K562 (cell line): ENCODE results near the gene THAP5. TPM values are rescaled to one million over a fixed set of nuclear protein-coding genes. Genes with fewer than 3 reads are reported as not detected.
A peak's percentile ranks its signal among the peaks of the same experiment; 100 is the strongest.

Experiments used
- BMI1 ChIP-seq: fragments of 150-350 bp; IDR thresholded peaks from 2 replicates; pipeline ENCODE4 v1.6.1; 2014; ENCODE audit warnings: low read length
- ELF4 ChIP-seq: fragments of 450-650 bp; formaldehyde crosslinking; IDR thresholded peaks from 2 replicates; pipeline ENCODE4 v1.4.0; 2022; ENCODE audit warnings: missing genetic modification characterization
- HDAC1 ChIP-seq, 2 experiments: fragments of 450-650 bp; IDR thresholded peaks; 2 replicates each; pipeline ENCODE4 v1.6.1; 2016 to 2017; ENCODE audit warnings: inconsistent platforms in 1 of 2, mild to moderate bottlenecking in 1 of 2, moderate library complexity in 1 of 2
- HNRNPH1 ChIP-seq: fragments of 200-400 bp; formaldehyde crosslinking; optimal IDR thresholded peaks from 2 replicates; pipeline ENCODE3; 2017; ENCODE audit warnings: low read depth, mild to moderate bottlenecking, low read length, moderate library complexity
- KHSRP ChIP-seq: fragments of 450-650 bp; IDR thresholded peaks from 2 replicates; pipeline ENCODE4 v1.6.1; 2017
- MAFF ChIP-seq: IDR thresholded peaks from 2 replicates; pipeline ENCODE4 v1.6.1; 2012; ENCODE audit warnings: low read length, improper control_type of control experiment
- MYNN ChIP-seq, 2 experiments: sonication (generic); formaldehyde crosslinking in 1 of 2; IDR thresholded peaks; 2 replicates each; pipeline versions ENCODE4 v1.5.0 to v1.6.1; 2016 to 2020; ENCODE audit warnings: antibody characterized with exemption in 1 of 2, missing genetic modification reagents in 1 of 2
- PRPF4 ChIP-seq: fragments of 200-400 bp; formaldehyde crosslinking; IDR thresholded peaks from one replicate; pipeline ENCODE4 v1.6.1; 2017; ENCODE audit warnings: low read length, low read depth, mild to moderate bottlenecking; ENCODE audit not compliant: insufficient read depth, poor library complexity, severe bottlenecking
- RBBP5 ChIP-seq: fragments of 200-600 bp; sonication (generic); IDR thresholded peaks from 2 replicates; pipeline ENCODE4 v1.6.1; 2012; ENCODE audit warnings: borderline replicate concordance, mild to moderate bottlenecking, low read length, control low read depth, inconsistent platforms; ENCODE audit not compliant: insufficient read depth, poor library complexity, severe bottlenecking
- SETDB1 ChIP-seq: IDR thresholded peaks from one replicate; pipeline ENCODE4 v1.6.1; 2012; ENCODE audit warnings: low read length, control low read depth, inconsistent platforms
- SMARCC2 ChIP-seq: fragments of 450-650 bp; IDR thresholded peaks from 2 replicates; pipeline ENCODE4 v1.6.1; 2017; ENCODE audit warnings: antibody characterized with exemption, moderate library complexity, mild to moderate bottlenecking, low read depth
- SRF ChIP-seq, 2 experiments: fragments of 250-450, 450-650 bp in 1 of 2; sonication (Bioruptor Pico) in 1 of 2; sonication (generic) in 1 of 2; formaldehyde crosslinking; IDR thresholded peaks; 2 replicates each; pipeline versions ENCODE4 v1.5.0 to v1.5.1; 2020 to 2022; ENCODE audit warnings: mild to moderate bottlenecking in 1 of 2, missing genetic modification reagents in 1 of 2
- TAF1 ChIP-seq: IDR thresholded peaks from 2 replicates; pipeline ENCODE4 v1.6.1; 2011; ENCODE audit warnings: mild to moderate bottlenecking, low read length, moderate library complexity; ENCODE audit not compliant: insufficient read depth, control insufficient read depth, severe bottlenecking; ENCODE audit errors: extremely low read depth
- TAF7 ChIP-seq: fragments of 450-650 bp; IDR thresholded peaks from 2 replicates; pipeline ENCODE4 v1.6.1; 2016; ENCODE audit warnings: missing genetic modification characterization, missing compliant biosample characterization
- XRCC5 ChIP-seq: fragments of 200-400 bp; formaldehyde crosslinking; IDR thresholded peaks from 2 replicates; pipeline ENCODE4 v1.6.1; 2017; ENCODE audit warnings: low read depth, mild to moderate bottlenecking, low read length
- ZEB2 ChIP-seq: fragments of 450-650 bp; IDR thresholded peaks from 2 replicates; pipeline ENCODE4 v1.6.1; 2016
- ZNF134 ChIP-seq: fragments of 250-450 bp; sonication (Bioruptor Pico); conservative IDR thresholded peaks from 2 replicates; pipeline ENCODE4 v1.4.0; 2020
- ZNF23 ChIP-seq: fragments of 250-450 bp; sonication (Bioruptor Pico); IDR thresholded peaks from 2 replicates; pipeline ENCODE4 v1.4.0; 2020; ENCODE audit warnings: mild to moderate bottlenecking
- ZNF324 ChIP-seq: fragments of 250-450 bp; sonication (Bioruptor Pico); IDR thresholded peaks from 2 replicates; pipeline ENCODE4 v1.4.0; 2020; ENCODE audit warnings: mild to moderate bottlenecking
- ZNF408 ChIP-seq: fragments of 250-450 bp; sonication (Bioruptor Pico); IDR thresholded peaks from 2 replicates; pipeline ENCODE4 v1.4.0; 2020; ENCODE audit warnings: low read depth, mild to moderate bottlenecking, moderate library complexity
- polyA plus RNA-seq, 8 experiments: library from polyadenylated mRNA; depleted of rRNA in 4 of 8; stranded (reverse) in 5 of 8; unstranded in 3 of 8; fragments of >200 nt; fragmentation: Nextera tagmentation in 2 of 8; fragmentation: Illumina TruSeq in 1 of 8; extraction: Ambion mirVana in 2 of 8; extraction: Trizol in 1 of 8; gene quantifications; 2 replicates each; pipeline versions ENCODE4 v1.2.1 to v1.2.3, GENCODE V29; 2011 to 2014; ENCODE audit warnings: inconsistent platforms in 1 of 8, missing spikeins in 1 of 8
- total RNA-seq, 7 experiments: library from RNA; depleted of rRNA in 6 of 7; stranded (reverse); fragments of >200 nt in 6 of 7; fragmentation: Illumina TruSeq in 2 of 7; extraction: Trizol in 2 of 7; gene quantifications; 2 replicates each; pipeline versions ENCODE4 v1.2.1 to v1.2.3, GENCODE V29; 2011 to 2021; ENCODE audit warnings: low replicate concordance in 1 of 7
- TF ChIP-seq, protein P1 (sequence below), 2 experiments: fragments of 450-650 bp in 1 of 2; sonication (generic) in 1 of 2; formaldehyde crosslinking in 1 of 2; IDR thresholded peaks in 1 of 2; conservative IDR thresholded peaks in 1 of 2; 2 replicates each; pipeline versions ENCODE4 v1.6.1 to v1.8.1; 2016 to 2023; ENCODE audit warnings: mild to moderate bottlenecking in 2 of 2, moderate library complexity in 2 of 2, inconsistent platforms in 1 of 2, missing genetic modification reagents in 1 of 2
- TF ChIP-seq, protein P2 (sequence below), 2 experiments: IDR thresholded peaks; 2 replicates each; pipeline ENCODE4 v1.6.1; 2012; ENCODE audit warnings: improper control_type of control experiment in 2 of 2, low read depth in 2 of 2, low read length in 2 of 2, borderline replicate concordance in 1 of 2
- TF ChIP-seq, protein P3 (sequence below): fragments of 250-450 bp; sonication (Bioruptor Pico); IDR thresholded peaks from 2 replicates; pipeline ENCODE4 v1.4.0; 2020

Gene THAP5
- total and polyA plus RNA-seq, 9 of the 15 experiments (the other 6 are each of a cell fraction or from before 2014, with no cell fraction given): 16.5 to 58.1 (median 28.2) TPM

DNA sequence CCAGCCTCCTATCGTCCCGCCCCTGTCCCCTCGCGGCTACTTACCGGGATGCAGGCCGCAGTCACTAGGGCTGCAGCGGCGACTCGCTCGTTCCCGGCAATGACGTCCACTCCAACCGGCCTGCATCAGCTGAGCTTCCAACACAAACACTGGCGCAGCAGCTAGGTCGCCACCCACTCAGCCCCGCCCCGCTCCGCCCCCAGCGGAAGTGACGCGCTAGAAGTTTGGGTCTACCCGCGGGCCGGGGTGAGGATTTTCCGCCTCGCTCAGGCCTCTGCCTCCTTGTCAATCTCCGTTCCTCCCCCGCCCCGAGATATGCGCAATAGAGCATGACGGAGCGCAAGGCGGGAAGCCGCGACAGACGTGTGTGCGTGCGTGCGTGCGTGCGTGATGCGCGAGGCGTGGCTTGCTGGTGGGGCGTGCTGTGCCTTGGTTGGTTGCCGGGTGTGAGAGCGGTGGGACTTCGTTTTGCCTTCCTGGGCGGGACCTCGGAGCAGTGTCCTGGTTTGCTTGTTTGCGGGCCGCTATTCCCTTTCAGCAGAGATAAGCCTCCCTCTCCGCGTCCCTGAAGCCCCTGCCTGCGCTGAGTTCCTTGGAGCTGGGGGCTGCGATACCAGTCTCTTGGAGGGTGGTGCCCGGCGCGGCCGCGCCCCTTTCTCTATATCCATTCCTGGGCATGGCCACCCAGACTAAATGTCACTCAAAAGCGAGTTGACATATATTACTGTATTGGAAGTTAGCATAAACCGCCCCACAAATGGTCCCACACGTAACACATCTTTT is 43.3 kb downstream of the THAP5 start, which contains the start of gene PNPLA8 (continued):
- TF ChIP-seq ZNF23 (CRISPR knock-in tag) (0 out of 2 replicates have a peak, but pooled peaks have one; percentile 33), ZNF134 (CRISPR knock-in tag) (no peak), TAF7 (tag) (peak; percentile 73; the same call in 1 of the 2 replicates), SRF (CRISPR knock-in tag; IDR thresholded peaks at IDR 0.05) (0 out of 4 replicates have a peak, but pooled peaks of 1 of the 2 experiments have one; percentile 62), KHSRP (0 out of 2 replicates have a peak, but pooled peaks have one; percentile 50), TAF1 (peak; percentile 76), MAFF (no peak), ZNF408 (CRISPR knock-in tag) (no peak), HNRNPH1 (no peak), XRCC5 (peak; percentile 59), SETDB1 (peak; percentile 90), ELF4 (CRISPR knock-in tag) (peak; percentile 69; the same call in 1 of the 2 replicates), ZNF324 (CRISPR knock-in tag) (peak; percentile 56; the same call in 1 of the 2 replicates), PRPF4 (no peak), ZEB2 (no peak), SMARCC2 (peak; percentile 66; the same call in 1 of the 2 replicates), RBBP5 (peak; percentile 93), MYNN (IDR thresholded peaks at IDR 0.05) (peak; percentile 51; the same call in 1 of the 2 replicates), MYNN (CRISPR knock-in tag; IDR thresholded peaks at IDR 0.05) (no peak), BMI1 (no peak), HDAC1 (IDR thresholded peaks at IDR 0.05) (peak in 1 of 2 experiments; percentile 95; a peak in 2 of 4 replicates)
- TF ChIP-seq, protein P1, sequence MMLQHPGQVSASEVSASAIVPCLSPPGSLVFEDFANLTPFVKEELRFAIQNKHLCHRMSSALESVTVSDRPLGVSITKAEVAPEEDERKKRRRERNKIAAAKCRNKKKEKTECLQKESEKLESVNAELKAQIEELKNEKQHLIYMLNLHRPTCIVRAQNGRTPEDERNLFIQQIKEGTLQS (IDR thresholded peaks at IDR 0.05): peak; percentile 82
- TF ChIP-seq, protein P1 (CRISPR knock-in tag; conservative IDR thresholded peaks at IDR 0.05): peak; percentile 77
- TF ChIP-seq, protein P2, sequence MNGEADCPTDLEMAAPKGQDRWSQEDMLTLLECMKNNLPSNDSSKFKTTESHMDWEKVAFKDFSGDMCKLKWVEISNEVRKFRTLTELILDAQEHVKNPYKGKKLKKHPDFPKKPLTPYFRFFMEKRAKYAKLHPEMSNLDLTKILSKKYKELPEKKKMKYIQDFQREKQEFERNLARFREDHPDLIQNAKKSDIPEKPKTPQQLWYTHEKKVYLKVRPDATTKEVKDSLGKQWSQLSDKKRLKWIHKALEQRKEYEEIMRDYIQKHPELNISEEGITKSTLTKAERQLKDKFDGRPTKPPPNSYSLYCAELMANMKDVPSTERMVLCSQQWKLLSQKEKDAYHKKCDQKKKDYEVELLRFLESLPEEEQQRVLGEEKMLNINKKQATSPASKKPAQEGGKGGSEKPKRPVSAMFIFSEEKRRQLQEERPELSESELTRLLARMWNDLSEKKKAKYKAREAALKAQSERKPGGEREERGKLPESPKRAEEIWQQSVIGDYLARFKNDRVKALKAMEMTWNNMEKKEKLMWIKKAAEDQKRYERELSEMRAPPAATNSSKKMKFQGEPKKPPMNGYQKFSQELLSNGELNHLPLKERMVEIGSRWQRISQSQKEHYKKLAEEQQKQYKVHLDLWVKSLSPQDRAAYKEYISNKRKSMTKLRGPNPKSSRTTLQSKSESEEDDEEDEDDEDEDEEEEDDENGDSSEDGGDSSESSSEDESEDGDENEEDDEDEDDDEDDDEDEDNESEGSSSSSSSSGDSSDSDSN (IDR thresholded peaks at IDR 0.05; ENCODE audit: borderline replicate concordance in 1 of 2, low read depth in 2 of 2, low read length in 2 of 2): peak in 1 of 2 experiments; percentile 26; a peak in 1 of 4 replicates
- TF ChIP-seq, protein P3, sequence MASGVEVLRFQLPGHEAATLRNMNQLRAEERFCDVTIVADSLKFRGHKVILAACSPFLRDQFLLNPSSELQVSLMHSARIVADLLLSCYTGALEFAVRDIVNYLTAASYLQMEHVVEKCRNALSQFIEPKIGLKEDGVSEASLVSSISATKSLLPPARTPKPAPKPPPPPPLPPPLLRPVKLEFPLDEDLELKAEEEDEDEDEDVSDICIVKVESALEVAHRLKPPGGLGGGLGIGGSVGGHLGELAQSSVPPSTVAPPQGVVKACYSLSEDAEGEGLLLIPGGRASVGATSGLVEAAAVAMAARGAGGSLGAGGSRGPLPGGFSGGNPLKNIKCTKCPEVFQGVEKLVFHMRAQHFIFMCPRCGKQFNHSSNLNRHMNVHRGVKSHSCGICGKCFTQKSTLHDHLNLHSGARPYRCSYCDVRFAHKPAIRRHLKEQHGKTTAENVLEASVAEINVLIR (CRISPR knock-in tag): peak; percentile 90
